CD1c-positive myeloid dendritic cell (primary cell): ENCODE measurements around the gene ARL8B.
"Not testable (repeated sequence)": the region's sequence is repeated elsewhere in the genome, so short reads cannot be mapped to it uniquely, and the experiment has no call there.

Experiments used
- DNase-seq: peaks from one replicate; pipeline ENCODE4 v3.0.0-alpha.2; 2016; ENCODE audit errors: extremely low spot score

ARL8B gene

DNA sequence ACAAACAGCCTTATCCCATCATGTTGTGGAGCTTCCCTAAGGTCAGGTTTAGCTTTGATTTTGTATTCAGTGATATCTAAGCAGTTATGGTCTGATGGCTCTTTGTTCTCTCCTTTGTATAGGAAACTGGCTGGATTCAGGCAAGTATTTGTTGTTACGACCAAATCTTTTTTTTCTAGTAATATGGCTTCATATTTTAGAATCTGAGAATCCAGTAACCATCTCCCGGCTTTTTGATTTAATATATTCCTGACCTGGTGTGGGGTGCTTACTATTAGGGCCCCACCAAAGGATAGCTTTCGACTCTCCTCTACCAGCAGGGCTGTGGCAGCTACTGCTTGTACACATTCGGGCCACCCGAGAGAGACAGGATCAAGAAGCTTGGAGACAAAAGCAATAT is 23.0 kb downstream of the ARL8B start:
- no peak for DNase-seq

GRCh38 chr3:5147152-5147551 is 25.1 kb downstream of the ARL8B start:
- not testable (repeated sequence) for DNase-seq

DNA sequence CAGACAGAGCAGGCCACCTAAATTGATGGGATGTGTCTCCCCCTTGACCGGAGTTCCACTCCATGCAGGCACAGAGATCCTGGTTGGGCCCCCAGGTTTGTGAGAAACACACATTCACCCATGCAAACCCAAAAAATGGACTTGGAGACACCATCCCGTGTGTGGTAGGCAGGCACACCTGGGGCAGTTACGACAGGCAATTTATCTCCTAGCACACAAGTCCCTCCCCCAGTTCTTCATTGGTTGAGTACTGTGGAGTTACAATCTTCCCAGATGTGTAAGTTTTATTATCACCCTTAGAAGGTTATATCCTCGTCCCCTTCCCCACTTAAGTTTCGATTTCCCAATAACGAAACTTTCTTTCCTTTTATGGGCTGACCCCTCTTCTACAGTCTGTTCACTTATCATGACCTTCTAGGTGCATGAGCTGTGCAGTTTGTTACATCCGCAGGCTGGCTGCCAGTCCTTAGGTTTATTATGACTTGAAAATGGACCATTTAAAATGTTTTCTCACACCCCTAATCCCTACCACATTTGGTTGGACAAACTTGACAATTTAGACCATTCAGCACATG is 27.3 kb downstream of the ARL8B start:
- DNase-seq = no peak

DNA sequence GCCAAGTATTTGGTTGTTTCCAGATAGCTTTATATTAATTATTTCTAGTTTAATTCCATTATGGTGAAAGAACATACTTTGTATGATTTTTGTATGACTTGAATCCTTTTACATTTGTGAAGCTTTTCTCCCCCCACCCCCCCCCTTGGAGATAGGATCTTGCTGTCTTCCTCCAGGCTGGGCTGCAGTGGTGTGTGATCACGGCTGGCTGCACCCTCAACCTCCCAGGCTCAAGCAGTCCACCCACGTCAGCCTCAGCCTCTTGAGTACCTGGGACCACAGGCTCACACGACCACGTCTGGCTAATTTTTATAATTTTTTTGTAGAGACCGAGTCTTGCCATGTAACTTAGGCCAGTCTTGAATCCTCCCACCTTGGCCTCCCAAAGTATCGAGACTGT is 29.5 kb downstream of the ARL8B start:
- DNase-seq = no peak

- no peak for DNase-seq
Measured at GRCh38 chr3:5153074-5153473, 31.0 kb downstream of the ARL8B start.

DNA sequence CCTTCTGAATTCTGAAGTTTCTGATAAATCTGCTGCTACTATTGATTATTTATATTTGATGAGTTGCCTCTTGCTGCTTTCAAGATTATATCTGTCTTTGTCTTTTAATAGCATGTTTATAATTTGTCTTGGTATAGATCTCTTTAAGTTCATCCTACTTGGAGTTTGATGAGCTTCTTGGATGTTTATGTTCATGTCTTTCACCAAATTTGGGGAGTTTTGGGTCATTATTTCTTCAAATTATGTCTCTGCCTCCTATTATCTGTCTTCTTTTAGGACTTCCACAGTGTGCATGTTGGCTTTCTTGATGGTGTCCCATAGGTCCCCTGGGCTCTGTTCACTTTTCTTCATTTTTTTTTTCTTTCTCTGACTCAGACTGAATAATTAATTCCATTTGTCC is 33.1 kb downstream of the ARL8B start:
- DNase-seq = no peak

DNA sequence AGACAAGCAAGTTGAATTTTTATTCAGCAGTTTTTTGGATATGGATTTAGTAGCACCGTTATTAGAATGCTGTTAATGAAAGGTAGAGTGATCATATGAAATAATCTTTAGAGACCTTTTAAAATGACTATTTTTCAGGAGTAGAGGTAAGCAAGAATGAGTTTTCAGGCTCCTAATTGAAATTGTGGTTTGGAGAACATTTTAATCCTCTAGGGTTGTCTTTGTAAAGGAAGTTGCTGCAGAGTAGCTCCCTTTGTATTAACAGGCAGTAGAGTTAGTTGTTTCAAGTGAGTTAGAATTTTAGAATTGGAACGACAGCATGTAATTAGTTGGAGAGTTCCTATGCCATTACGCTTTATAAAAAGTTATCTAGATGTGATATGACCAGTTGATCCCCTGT is 38.2 kb downstream of the ARL8B start:
- DNase-seq = no peak

- DNase-seq = no peak
Measured at GRCh38 chr3:5160940-5161858, 39.1 kb downstream of the ARL8B start.

DNA sequence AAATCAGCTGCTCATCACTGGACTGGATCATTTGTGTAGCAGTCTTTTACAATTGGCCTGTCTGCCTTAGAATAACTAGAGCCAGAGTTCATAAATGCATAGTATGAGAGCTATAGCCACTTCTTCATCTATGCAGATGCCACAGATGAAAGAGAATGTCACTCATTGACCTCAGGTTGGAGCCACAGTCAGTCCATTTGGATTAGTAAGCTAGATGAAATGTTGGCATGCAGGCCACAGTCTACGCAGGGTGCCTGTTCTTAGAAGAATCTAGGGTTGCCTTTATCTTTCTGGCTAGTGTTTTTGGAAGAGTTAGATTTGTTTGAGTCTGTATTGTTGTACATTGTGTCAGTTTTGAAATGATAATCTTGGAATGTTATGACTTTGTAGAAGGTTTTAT is 40.0 kb downstream of the ARL8B start:
- DNase-seq = no peak

GRCh38 chr3:5165698-5166097 is 43.6 kb downstream of the ARL8B start:
- DNase-seq = no peak

- no peak for DNase-seq
Measured at GRCh38 chr3:5166846-5167245, 44.8 kb downstream of the ARL8B start.

- no peak for DNase-seq
Measured at GRCh38 chr3:5168110-5168509, 46.0 kb downstream of the ARL8B start.

DNA sequence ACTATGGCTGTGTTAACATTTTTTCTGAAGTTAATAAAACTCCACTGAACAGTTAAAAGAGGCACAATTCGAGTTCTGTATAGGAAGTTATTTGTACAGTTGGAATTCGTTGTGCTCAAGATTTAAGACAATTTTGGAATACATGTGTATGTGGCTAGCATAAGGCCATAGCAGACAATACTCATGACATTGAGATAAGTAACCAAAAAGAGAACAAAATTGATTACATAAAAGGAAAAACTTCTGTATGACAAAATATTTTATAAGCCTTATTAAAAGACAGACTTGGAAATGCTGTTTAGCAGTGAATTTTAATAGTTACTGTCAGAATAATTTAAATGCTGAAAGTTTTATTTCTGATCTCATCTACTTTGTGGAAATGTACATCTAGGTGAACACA is 47.7 kb downstream of the ARL8B start:
- no peak for DNase-seq

DNA sequence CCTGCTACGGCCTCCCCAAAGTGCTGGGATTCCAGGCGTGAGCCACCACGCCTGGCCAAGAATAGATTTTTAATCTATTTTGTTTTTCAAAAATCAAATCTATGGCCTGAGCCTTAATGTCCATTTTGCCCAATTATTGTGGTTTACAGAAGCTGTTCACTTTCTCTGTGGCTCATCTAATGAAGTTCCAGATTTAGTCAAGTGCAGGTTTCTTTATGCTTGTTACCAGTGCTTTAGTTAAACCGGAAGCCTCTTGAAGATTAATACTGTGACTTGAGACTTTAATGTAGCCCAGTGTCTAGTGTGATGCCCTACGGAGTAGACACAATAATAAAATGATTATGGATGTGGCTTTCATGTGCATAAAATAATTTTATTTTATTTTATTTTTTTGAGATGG is 48.9 kb downstream of the ARL8B start:
- DNase-seq = no peak

DNA sequence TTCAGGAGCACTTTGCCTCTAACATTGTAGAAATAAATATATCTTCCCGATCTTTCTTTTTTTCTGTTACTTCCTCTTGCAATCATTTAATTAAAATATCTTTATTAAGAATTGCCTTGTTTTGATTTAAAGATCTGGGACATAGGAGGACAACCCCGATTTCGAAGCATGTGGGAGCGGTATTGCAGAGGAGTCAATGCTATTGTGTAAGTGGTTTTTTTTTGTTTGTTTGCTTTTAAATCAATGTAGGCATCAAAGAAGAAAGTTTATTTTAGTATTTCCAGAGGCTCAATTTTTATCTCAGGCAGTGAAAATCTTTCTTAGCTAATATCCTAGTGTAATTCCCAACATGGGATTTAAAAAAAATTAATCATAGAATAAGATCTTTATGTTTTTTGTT is 49.9 kb downstream of the ARL8B start:
- no peak for DNase-seq

- not testable (repeated sequence) for DNase-seq
Measured at GRCh38 chr3:5179036-5179435, 56.9 kb downstream of the ARL8B start.

GRCh38 chr3:5181469-5182141 is 59.5 kb downstream of the ARL8B start:
- no peak for DNase-seq

DNA sequence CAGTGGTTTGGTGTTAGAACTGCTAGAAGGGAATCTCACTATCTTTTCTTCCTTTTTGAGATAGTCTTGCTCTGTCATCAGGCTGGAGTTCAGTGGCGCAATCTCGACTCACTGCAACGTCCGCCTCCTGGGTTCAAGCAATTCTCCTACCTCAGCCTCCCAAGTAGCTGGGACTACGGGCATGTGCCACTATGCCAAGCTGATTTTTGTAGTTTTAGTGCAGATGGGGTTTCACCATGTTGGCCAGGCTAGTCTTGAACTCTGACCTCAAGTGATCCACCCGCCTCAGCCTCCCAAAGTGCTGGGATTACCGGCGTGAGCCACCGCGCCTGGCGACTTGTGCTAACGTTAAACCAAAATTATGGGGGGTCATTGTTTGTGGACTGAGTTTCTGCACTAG is 61.6 kb downstream of the ARL8B start:
- DNase-seq = not testable (repeated sequence)

- DNase-seq = no peak
Measured at GRCh38 chr3:5184499-5184898, 62.4 kb downstream of the ARL8B start.

- DNase-seq = no peak
Measured at GRCh38 chr3:5185093-5185673, 63.1 kb downstream of the ARL8B start.

DNA sequence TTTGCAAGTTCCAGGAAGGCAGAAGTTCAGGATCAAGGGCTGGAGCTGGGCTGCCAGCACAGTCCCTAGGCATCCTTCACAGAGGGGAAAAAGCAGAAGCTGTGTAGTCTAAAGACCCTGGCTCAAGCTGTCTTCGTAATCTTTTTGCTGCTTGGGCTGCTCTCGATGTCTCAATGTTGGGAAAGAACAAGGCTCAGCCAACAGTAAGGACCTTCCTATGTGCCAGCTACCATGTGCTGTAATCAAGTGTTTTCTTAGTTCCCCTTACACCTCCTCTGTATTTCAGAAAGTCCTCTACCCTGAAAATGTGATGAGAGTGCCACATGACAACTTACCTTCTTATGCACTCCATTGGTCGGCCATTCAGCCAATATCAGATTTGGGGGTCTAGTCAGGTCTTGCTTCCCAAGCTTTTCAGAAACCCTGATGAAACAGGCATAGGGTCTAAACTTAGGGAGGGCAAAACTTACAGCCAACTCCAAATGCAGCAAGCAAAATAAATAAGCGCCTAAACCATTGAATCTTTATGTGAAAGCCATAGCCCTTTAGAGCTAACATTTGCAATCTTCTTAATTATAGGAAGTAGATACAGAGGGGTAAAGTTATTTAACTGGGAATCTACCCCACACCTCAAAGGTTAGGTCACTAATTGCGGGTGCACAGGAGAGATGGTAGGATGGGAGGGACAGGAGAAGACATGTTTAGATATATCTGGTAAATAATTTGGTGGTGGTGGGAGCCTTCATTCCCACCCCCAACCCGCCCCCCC is 64.2 kb downstream of the ARL8B start:
- peak; percentile 90 for DNase-seq

DNA sequence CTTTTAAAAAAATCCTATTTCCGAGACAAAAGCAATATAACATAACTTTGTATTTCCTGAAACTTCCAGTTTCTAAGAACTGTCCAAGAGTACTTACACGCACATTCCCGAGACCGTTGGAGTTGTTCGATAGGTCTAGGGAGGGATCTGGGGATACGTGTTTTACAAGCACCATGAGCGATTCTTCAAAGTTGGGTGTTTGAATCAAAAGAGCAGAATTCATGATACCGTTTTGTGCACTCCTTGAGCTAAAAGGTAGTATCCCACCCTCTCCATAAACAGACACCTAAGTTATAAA is 64.7 kb downstream of the ARL8B start:
- DNase-seq = peak; percentile 39
